H1 (cell line): ENCODE results near the gene ZCWPW2. TPM values are rescaled to one million over a fixed set of nuclear protein-coding genes. Genes with fewer than 3 reads are reported as not detected.

Source experiments
- CTCF ChIA-PET: fragments of 300-600 bp; sonication (Branson Sonifier 250); formaldehyde crosslinking; loops from one replicate; lab custom pipeline; 2021; ENCODE audit not compliant: partially characterized antibody; lab: Charles Lee
- POLR2A ChIA-PET: fragments of 300-600 bp; sonication (Branson Sonifier 250); formaldehyde crosslinking; loops from one replicate; lab custom pipeline; 2021; ENCODE audit warnings: inconsistent platforms; ENCODE audit not compliant: partially characterized antibody; lab: Charles Lee
- DNase-seq, 2 experiments: peaks; one replicate each; pipeline versions ENCODE4 v3.0.0 to v3.0.0-alpha.2; 2010 to 2022; ENCODE audit warnings: low spot score in 2 of 2, low read depth in 1 of 2, mixed read lengths in 1 of 2
- FAIRE-seq: peaks from 2 replicates; lab custom pipeline; 2011; peaks lifted over from hg19 to GRCh38; lab: Jason Lieb, UNC
- H2AFZ ChIP-seq: 2 replicates; pipeline ENCODE4 v1.8.1; 2012; ENCODE audit warnings: low read length, inconsistent platforms
- H2AK5ac ChIP-seq: 2 replicates; pipeline ENCODE4 v1.6.1; 2013; ENCODE audit warnings: low read depth, low read length
- H2BK120ac ChIP-seq: replicated peaks from 2 replicates; pipeline ENCODE3; 2013; ENCODE audit warnings: low read depth, low read length, inconsistent platforms
- H2BK12ac ChIP-seq: 2 replicates; pipeline ENCODE4 v1.6.1; 2013; ENCODE audit warnings: low read depth, low read length
- H2BK15ac ChIP-seq: 2 replicates; pipeline ENCODE4 v1.6.1; 2013; ENCODE audit warnings: low read length
- H2BK20ac ChIP-seq: 2 replicates; pipeline ENCODE4 v1.6.1; 2013; ENCODE audit warnings: low read length
- H2BK5ac ChIP-seq: 2 replicates; pipeline ENCODE4 v1.6.1; 2013; ENCODE audit warnings: low read depth, low read length
- H3K14ac ChIP-seq: 2 replicates; pipeline ENCODE4 v1.6.1; 2013; ENCODE audit warnings: inconsistent platforms; ENCODE audit not compliant: insufficient read length
- H3K18ac ChIP-seq: 2 replicates; pipeline ENCODE4 v1.6.1; 2013; ENCODE audit warnings: low read length; ENCODE audit errors: extremely low read depth
- H3K23ac ChIP-seq: 2 replicates; pipeline ENCODE4 v1.6.1; 2013; ENCODE audit warnings: inconsistent platforms; ENCODE audit not compliant: insufficient read length
- H3K23me2 ChIP-seq: 2 replicates; pipeline ENCODE4 v1.6.1; 2013; ENCODE audit warnings: low read depth, low read length
- H3K27ac ChIP-seq: 2 replicates; pipeline ENCODE4 v1.6.1; 2011; ENCODE audit warnings: low read depth, low read length, inconsistent platforms
- H3K27me3 ChIP-seq, 4 experiments: replicated peaks in 1 of 4; 1 replicate in 1 of 4; 2 replicates in 3 of 4; pipeline versions ENCODE4 v1.6.1 to v1.8.1; 2011 to 2013; ENCODE audit warnings: low read length in 3 of 4, mild to moderate bottlenecking in 3 of 4, inconsistent platforms in 2 of 4, mixed read lengths in 2 of 4, moderate library complexity in 1 of 4; ENCODE audit not compliant: control insufficient read depth in 3 of 4, insufficient read depth in 3 of 4; ENCODE audit errors: extremely low read depth in 1 of 4
- H3K36me3 ChIP-seq, 4 experiments: 2 replicates each; pipeline versions ENCODE4 v1.6.1 to v1.8.1; 2011 to 2013; ENCODE audit warnings: mild to moderate bottlenecking in 4 of 4, low read length in 3 of 4, moderate library complexity in 2 of 4, control low read depth in 1 of 4, inconsistent platforms in 1 of 4; ENCODE audit not compliant: insufficient read depth in 4 of 4, control insufficient read depth in 2 of 4
- H3K4ac ChIP-seq: replicated peaks from 2 replicates; pipeline ENCODE3; 2013; ENCODE audit warnings: low read length, low read depth, mixed read lengths, inconsistent platforms; ENCODE audit not compliant: insufficient read length
- H3K4me1 ChIP-seq, 4 experiments: replicated peaks in 1 of 4; 1 replicate in 1 of 4; 2 replicates in 3 of 4; pipeline versions ENCODE4 v1.6.1 to v1.8.1; 2011 to 2013; ENCODE audit warnings: low read length in 3 of 4, inconsistent platforms in 2 of 4, mixed read lengths in 1 of 4; ENCODE audit not compliant: insufficient read depth in 4 of 4, control insufficient read depth in 3 of 4
- H3K4me2 ChIP-seq, 2 experiments: 2 replicates each; pipeline versions ENCODE4 v1.6.1 to v1.8.1; 2011 to 2013; ENCODE audit warnings: low read depth in 2 of 2, low read length in 2 of 2, control low read depth in 1 of 2, inconsistent platforms in 1 of 2, mild to moderate bottlenecking in 1 of 2; ENCODE audit not compliant: insufficient read depth in 1 of 2
- H3K4me3 ChIP-seq, 4 experiments: fragments of 200-600, 300-600 bp in 1 of 4; sonication (generic), shearing (Covaris generic), sonication (Bioruptor Twin) in 1 of 4; 2 replicates each; pipeline versions ENCODE4 v1.5.1 to v1.8.1; 2011 to 2016; ENCODE audit warnings: low read length in 4 of 4, low read depth in 3 of 4, control low read depth in 2 of 4, inconsistent platforms in 2 of 4, mild to moderate bottlenecking in 2 of 4, mixed read lengths in 1 of 4, moderate library complexity in 1 of 4; ENCODE audit not compliant: insufficient read depth in 2 of 4; ENCODE audit errors: extremely low read depth in 1 of 4
- H3K56ac ChIP-seq: replicated peaks from 2 replicates; pipeline ENCODE3; 2013; ENCODE audit warnings: low read depth, mild to moderate bottlenecking, mixed read lengths, low read length, inconsistent platforms; ENCODE audit not compliant: insufficient read length
- H3K79me1 ChIP-seq: 2 replicates; pipeline ENCODE4 v1.6.1; 2013; ENCODE audit warnings: low read depth, low read length, control low read depth
- H3K79me2 ChIP-seq, 2 experiments: 2 replicates each; pipeline versions ENCODE4 v1.6.1 to v1.8.1; 2012 to 2013; ENCODE audit warnings: low read length in 2 of 2, mild to moderate bottlenecking in 2 of 2, inconsistent platforms in 1 of 2; ENCODE audit not compliant: insufficient read depth in 2 of 2, control insufficient read depth in 1 of 2
- H3K9ac ChIP-seq, 4 experiments: replicated peaks in 1 of 4; 1 replicate in 1 of 4; 2 replicates in 3 of 4; pipeline versions ENCODE4 v1.6.1 to v1.8.1; 2011 to 2013; ENCODE audit warnings: low read depth in 3 of 4, low read length in 3 of 4, control low read depth in 2 of 4, mild to moderate bottlenecking in 2 of 4, moderate library complexity in 2 of 4, inconsistent platforms in 1 of 4; ENCODE audit errors: extremely low read depth in 1 of 4
- H3K9me3 ChIP-seq, 2 experiments: 2 replicates each; pipeline versions ENCODE4 v1.6.1 to v1.8.1; 2012 to 2013; ENCODE audit warnings: mild to moderate bottlenecking in 2 of 2, moderate library complexity in 2 of 2, control low read depth in 1 of 2, inconsistent platforms in 1 of 2, low read depth in 1 of 2, low read length in 1 of 2, mixed read lengths in 1 of 2; ENCODE audit not compliant: insufficient read depth in 2 of 2
- H4K20me1 ChIP-seq, 2 experiments: replicated peaks in 1 of 2; 2 replicates each; pipeline versions ENCODE3 to v1.8.1; 2011 to 2013; ENCODE audit warnings: inconsistent platforms in 2 of 2, low read length in 2 of 2, mild to moderate bottlenecking in 1 of 2; ENCODE audit not compliant: insufficient read depth in 2 of 2, control insufficient read depth in 1 of 2
- H4K5ac ChIP-seq: 2 replicates; pipeline ENCODE4 v1.6.1; 2013; ENCODE audit warnings: low read length, low read depth, mixed read lengths, inconsistent platforms; ENCODE audit not compliant: insufficient read length
- H4K8ac ChIP-seq: 2 replicates; pipeline ENCODE4 v1.8.0; 2013; ENCODE audit warnings: mild to moderate bottlenecking, moderate library complexity, low read length, inconsistent platforms; ENCODE audit not compliant: insufficient read depth; ENCODE audit errors: extremely low read depth
- H4K91ac ChIP-seq: replicated peaks from 2 replicates; pipeline ENCODE3; 2013; ENCODE audit warnings: low read length, mixed read lengths, inconsistent platforms; ENCODE audit not compliant: insufficient read length
- CBX5 ChIP-seq: fragments of 300-800, 300-1000 bp; sonication (generic); IDR thresholded peaks from 2 replicates; pipeline ENCODE4 v1.7.1; 2016; ENCODE audit warnings: antibody characterized with exemption, low read length, low read depth
- GABPA ChIP-seq: IDR thresholded peaks from 2 replicates; pipeline ENCODE4 v1.6.1; 2011; ENCODE audit warnings: mild to moderate bottlenecking, low read length, moderate library complexity, borderline replicate concordance; ENCODE audit not compliant: insufficient read depth
- WGBS, 2 experiments: shearing (Covaris generic) in 1 of 2; methylation state at CpG; one replicate each; pipeline versions ENCODE4 v1.1.6 to v1.1.7; 2013 to 2015; ENCODE audit warnings: low lambda C conversion rate in 2 of 2, mixed read lengths in 2 of 2, inconsistent platforms in 1 of 2, low coverage in 1 of 2, missing lambda C conversion rate in 1 of 2; ENCODE audit not compliant: insufficient replicate concordance in 2 of 2, insufficient coverage in 1 of 2, insufficient read length in 1 of 2; ENCODE audit errors: extremely low coverage in 1 of 2, missing lambda C conversion rate in 1 of 2; 5-methylcytosine and 5-hydroxymethylcytosine counted together
- polyA plus RNA-seq, 7 experiments: library from polyadenylated mRNA; depleted of rRNA in 3 of 7; stranded (reverse) in 5 of 7; unstranded in 2 of 7; fragments of >200 nt in 5 of 7; fragments of 200-250 nt in 2 of 7; gene quantifications; 1 replicate in 5 of 7; 2 replicates in 1 of 7; 4 replicates in 1 of 7; pipeline versions ENCODE4 v1.2.1 to v1.2.3, GENCODE V29; 2011 to 2013; ENCODE audit warnings: missing spikeins in 2 of 7, mixed read lengths in 2 of 7
- total RNA-seq: library from RNA; stranded (reverse); fragmentation: NEBNext Ultra II Directional; extraction: Animal tissue kit (Norgen Biotek cat#: 25700); gene quantifications from 2 replicates; pipeline ENCODE4 v1.2.1, GENCODE V29; 2021

ZCWPW2 gene
- total and polyA plus RNA-seq, 2 of the 8 experiments (the other 6 are each of a cell fraction or from before 2014, with no cell fraction given): 0.11 to 0.39 TPM

GRCh38 chr3:28386049-28386448 is 37.5 kb downstream of the ZCWPW2 start:
- no peak for DNase-seq
- H3K4me3 ChIP-seq: no peak overlapping the region
- WGBS, 2 experiments: 91% methylated on average over 5 of the region's 5 CpGs; no CpG with 5 or more reads in 1 of the 2 experiments
- H3K9ac ChIP-seq: no peak overlapping the region
- no peaks in the 10 kb centered on the region for H3K4me1 ChIP-seq
- H2BK12ac ChIP-seq: no peak overlapping the region
- no peaks in the 10 kb centered on the region for H3K36me3 ChIP-seq
- H2BK20ac ChIP-seq: no peak overlapping the region
- no peak overlapping the region for H4K8ac ChIP-seq
- no peak overlapping the region for H3K14ac ChIP-seq
- no peak overlapping the region for H3K27ac ChIP-seq
- H3K23ac ChIP-seq: no peak overlapping the region
- H3K27me3 ChIP-seq: no peaks in the 10 kb centered on the region
- no peak overlapping the region for H3K4ac ChIP-seq
- no peak for FAIRE-seq
- no peak overlapping the region for H4K5ac ChIP-seq
- no peak overlapping the region for H4K91ac ChIP-seq
- H2AFZ ChIP-seq: no peak overlapping the region
- no peak overlapping the region for H2BK120ac ChIP-seq
- no peak overlapping the region for H3K4me2 ChIP-seq
- no peak for TF ChIP-seq GABPA
- TF ChIP-seq CBX5: no peak
- no peak overlapping the region for H2BK15ac ChIP-seq
- H4K20me1 ChIP-seq: no peaks in the 10 kb centered on the region
- no peaks in the 10 kb centered on the region for H3K79me2 ChIP-seq
- H3K18ac ChIP-seq: no peak overlapping the region
- H3K9me3 ChIP-seq: no peaks in the 10 kb centered on the region
- no peak overlapping the region for H2BK5ac ChIP-seq
- no peak overlapping the region for H2AK5ac ChIP-seq
- H3K56ac ChIP-seq: no peak overlapping the region
- ChIA-PET POLR2A (no interaction called here), CTCF (no interaction called here)
- no peaks in the 10 kb centered on the region for H3K23me2 ChIP-seq
- no peaks in the 10 kb centered on the region for H3K79me1 ChIP-seq
